SK-N-MC (cell line): Measurements from ENCODE around the gene IMMP2L.

Source experiments
- DNase-seq: peaks from one replicate; pipeline ENCODE4 v3.0.0-alpha.2; 2011; ENCODE audit warnings: low read depth, low spot score
- H3K27ac ChIP-seq: fragments of 200-600 bp; sonication (generic); 2 replicates; pipeline ENCODE4 v1.5.1; 2016; ENCODE audit warnings: mixed run types
- H3K36me3 ChIP-seq: fragments of 200-600 bp; sonication (generic); 2 replicates; pipeline ENCODE4 v1.6.1; 2017; ENCODE audit warnings: antibody characterized with exemption, low read length, mixed read lengths; ENCODE audit not compliant: insufficient read depth
- H3K4me3 ChIP-seq: fragments of 200-600 bp; sonication (generic); 2 replicates; pipeline ENCODE4 v1.5.1; 2016
- H3K9ac ChIP-seq: fragments of 200-600 bp; sonication (generic); 2 replicates; pipeline ENCODE4 v1.8.0; 2017; ENCODE audit warnings: mixed run types, mixed read lengths; ENCODE audit not compliant: insufficient read length
- H3K9me3 ChIP-seq: fragments of 200-600 bp; sonication (generic); 2 replicates; pipeline ENCODE4 v1.6.1; 2017; ENCODE audit warnings: low read depth, mild to moderate bottlenecking, antibody characterized with exemption, low read length, moderate library complexity, mixed read lengths
- EZH2 ChIP-seq: fragments of 200-600 bp; sonication (generic); IDR thresholded peaks from one replicate; pipeline ENCODE4 v1.6.1; 2017; ENCODE audit warnings: antibody characterized with exemption
- FOXP2 ChIP-seq: optimal IDR thresholded peaks from 2 replicates; pipeline ENCODE3; 2011; ENCODE audit warnings: mild to moderate bottlenecking, moderate library complexity; ENCODE audit not compliant: insufficient read depth; ENCODE audit errors: extremely low read length, control extremely low read depth
- POLR2AphosphoS5 ChIP-seq: IDR thresholded peaks from 2 replicates; pipeline ENCODE4 v1.6.1; 2012; ENCODE audit warnings: mild to moderate bottlenecking, low read depth, low read length, borderline replicate concordance

Gene IMMP2L

DNA sequence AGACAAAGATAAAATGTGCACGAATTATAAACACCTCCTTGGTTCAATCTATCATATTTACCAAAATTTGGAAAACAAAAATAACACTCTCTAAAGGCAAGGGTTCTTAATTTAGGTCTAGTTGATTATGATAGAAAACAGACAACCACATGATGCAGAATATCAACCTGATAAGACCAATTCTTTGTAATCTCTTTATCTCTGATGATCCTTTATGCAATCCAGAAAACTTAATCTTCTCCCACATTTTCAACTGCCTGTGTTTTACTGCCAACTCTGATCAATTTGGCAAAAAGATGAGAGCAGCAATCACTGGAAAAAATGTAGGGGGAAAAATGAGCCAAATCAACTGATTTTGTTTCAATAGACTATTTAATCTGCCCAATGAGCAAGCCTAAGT, 322.9 kb downstream of the IMMP2L start:
- Histone ChIP-seq H3K9me3 (no peaks in the 10 kb centered on the region), H3K4me3 (no peak overlapping the region), H3K36me3 (no peaks in the 10 kb centered on the region), H3K27ac (no peak overlapping the region), H3K9ac (no peak overlapping the region)
- TF ChIP-seq FOXP2 (no peak), POLR2AphosphoS5 (no peak), EZH2 (no peak)
- no peak for DNase-seq

DNA sequence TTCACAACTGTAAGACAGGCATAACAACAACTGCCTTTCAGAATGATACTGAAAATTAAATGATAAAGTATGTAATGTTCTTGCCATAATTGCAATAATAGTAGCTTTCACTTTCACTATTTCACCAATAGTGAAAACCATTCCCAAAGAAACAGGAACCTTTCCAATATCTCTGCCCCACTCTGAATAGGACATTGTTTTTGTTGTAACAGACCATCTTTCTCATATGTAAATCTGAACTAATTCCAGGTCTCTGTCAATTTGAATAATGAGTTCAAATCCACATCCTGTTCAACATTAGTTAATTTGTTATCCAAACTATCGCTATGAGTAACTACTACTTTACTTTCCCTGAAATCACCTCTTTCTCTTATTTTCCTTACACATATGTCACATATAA, 323.4 kb downstream of the IMMP2L start:
- DNase-seq: no peak
- H3K9ac ChIP-seq: no peak overlapping the region

DNA sequence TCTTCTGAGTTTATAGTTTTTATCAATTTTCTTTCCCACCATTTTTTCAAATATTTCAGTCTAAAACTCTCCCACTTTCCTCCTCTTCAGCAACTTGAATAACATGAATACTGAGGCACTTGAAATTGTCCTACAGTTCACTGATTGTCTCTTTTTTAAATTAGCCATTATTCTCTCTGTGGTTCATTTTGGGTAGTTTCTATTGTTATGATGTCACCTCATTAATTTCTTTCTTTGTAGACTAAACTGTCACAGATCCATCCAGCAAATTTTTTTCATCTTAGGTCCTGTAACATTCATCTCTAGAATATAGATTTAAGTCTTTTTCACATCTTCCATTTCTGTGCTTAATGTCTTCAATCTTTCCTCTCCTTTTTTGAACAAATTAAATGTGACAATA, 326.6 kb downstream of the IMMP2L start:
- H3K36me3 ChIP-seq: no peaks in the 10 kb centered on the region
- no peak overlapping the region for H3K9ac ChIP-seq
- TF ChIP-seq POLR2AphosphoS5 (no peak), EZH2 (no peak), FOXP2 (no peak)
- no peak overlapping the region for H3K27ac ChIP-seq
- no peak for DNase-seq
- H3K9me3 ChIP-seq: no peaks in the 10 kb centered on the region
- H3K4me3 ChIP-seq: no peak overlapping the region

More for the DNA sequence above, 323.4 kb downstream of the IMMP2L start:
- Histone ChIP-seq H3K27ac (no peak overlapping the region), H3K36me3 (no peaks in the 10 kb centered on the region), H3K9me3 (no peaks in the 10 kb centered on the region), H3K4me3 (no peak overlapping the region)
- TF ChIP-seq POLR2AphosphoS5: no peak
- no peak for TF ChIP-seq EZH2
- no peak for TF ChIP-seq FOXP2

DNA sequence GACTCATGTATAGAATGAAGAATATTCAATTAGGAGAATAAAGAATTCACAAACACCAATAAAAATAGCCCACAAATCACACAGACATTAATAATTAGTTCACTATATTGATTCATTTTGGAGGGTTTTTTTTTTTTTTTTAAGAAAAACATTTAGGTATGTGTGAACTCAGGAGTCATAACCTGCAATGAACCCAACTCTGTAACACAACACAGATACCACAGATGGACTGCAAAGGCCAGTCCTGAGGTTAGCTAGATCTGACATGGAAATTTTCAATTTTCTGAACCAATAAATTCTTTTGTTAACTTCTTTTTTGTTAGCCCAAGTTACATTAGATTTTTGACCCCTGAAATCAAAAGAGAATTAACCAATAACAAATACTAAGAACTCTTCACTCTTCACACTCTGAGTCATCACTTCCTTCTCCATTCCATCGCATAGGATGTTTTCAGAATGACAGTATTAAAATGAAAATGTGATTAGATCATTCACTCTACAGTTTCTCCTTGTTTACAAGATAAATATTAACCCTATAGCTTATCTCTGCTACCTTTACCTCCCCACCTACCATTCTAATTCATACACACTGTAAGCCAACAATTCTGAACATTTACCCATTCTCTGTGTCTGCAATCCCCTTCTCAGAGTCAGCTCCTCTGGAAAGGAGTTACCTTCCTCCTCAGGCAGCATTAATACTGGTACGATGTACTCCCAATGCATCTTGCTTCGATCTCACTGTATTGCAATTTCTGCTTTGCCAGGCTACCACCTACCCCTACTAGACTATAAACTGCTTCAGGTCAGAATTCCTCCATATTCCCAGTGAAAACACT, 329.8 kb downstream of the IMMP2L start:
- H3K9ac ChIP-seq: no peak overlapping the region
- H3K36me3 ChIP-seq: no peaks in the 10 kb centered on the region
- no peaks in the 10 kb centered on the region for H3K9me3 ChIP-seq
- no peak overlapping the region for H3K4me3 ChIP-seq
- no peak for DNase-seq
- H3K27ac ChIP-seq: no peak overlapping the region
- TF ChIP-seq POLR2AphosphoS5 (no peak), FOXP2 (no peak), EZH2 (no peak)

GRCh38 chr7:111229916-111230315, 332.4 kb downstream of the IMMP2L start:
- no peak overlapping the region for H3K4me3 ChIP-seq
- H3K9me3 ChIP-seq: no peaks in the 10 kb centered on the region
- no peak for DNase-seq
- TF ChIP-seq POLR2AphosphoS5 (no peak), FOXP2 (no peak), EZH2 (no peak)
- no peaks in the 10 kb centered on the region for H3K36me3 ChIP-seq
- no peak overlapping the region for H3K9ac ChIP-seq
- no peak overlapping the region for H3K27ac ChIP-seq

DNA sequence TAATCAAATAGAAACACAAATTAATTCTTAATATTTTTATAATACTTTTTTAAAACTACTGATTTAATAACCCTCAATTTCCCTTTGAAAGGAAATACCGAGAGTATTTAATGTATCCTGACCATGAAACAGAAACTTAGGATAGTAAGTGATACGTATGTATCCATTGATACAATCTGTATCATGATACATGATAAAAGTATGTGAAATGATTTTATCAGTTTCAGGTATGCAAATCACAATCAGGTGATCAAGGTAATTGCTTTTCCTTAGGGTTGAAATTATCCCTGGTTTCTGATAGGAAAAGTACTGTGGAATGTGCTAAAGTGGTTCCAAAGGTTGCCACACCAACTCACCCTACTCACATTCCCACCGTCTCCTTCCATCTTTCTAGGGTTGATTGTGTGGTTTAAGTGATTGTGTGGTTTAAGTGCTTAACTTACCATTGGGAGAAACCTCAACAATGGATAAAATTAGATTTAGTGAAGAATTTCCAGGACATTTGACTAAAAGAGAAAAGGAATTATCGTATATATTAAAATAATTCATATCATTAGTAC, 333.0 kb downstream of the IMMP2L start:
- Histone ChIP-seq H3K9me3 (no peaks in the 10 kb centered on the region), H3K27ac (no peak overlapping the region), H3K4me3 (no peak overlapping the region), H3K9ac (no peak overlapping the region), H3K36me3 (no peaks in the 10 kb centered on the region)
- TF ChIP-seq FOXP2: no peak
- TF ChIP-seq POLR2AphosphoS5: no peak
- TF ChIP-seq EZH2: no peak
- DNase-seq: no peak

GRCh38 chr7:111228437-111228836, 333.9 kb downstream of the IMMP2L start:
- Histone ChIP-seq H3K36me3 (no peaks in the 10 kb centered on the region), H3K9ac (no peak overlapping the region), H3K4me3 (no peak overlapping the region), H3K9me3 (no peaks in the 10 kb centered on the region), H3K27ac (no peak overlapping the region)
- no peak for DNase-seq
- no peak for TF ChIP-seq FOXP2
- TF ChIP-seq EZH2: no peak
- no peak for TF ChIP-seq POLR2AphosphoS5

- no peaks in the 10 kb centered on the region for H3K9me3 ChIP-seq
- H3K36me3 ChIP-seq: no peaks in the 10 kb centered on the region
- no peak for DNase-seq
Measured at GRCh38 chr7:111226800-111227199, 335.5 kb downstream of the IMMP2L start.

More at GRCh38 chr7:111226800-111227199, 335.5 kb downstream of the IMMP2L start:
- Histone ChIP-seq H3K4me3 (no peak overlapping the region), H3K9ac (no peak overlapping the region), H3K27ac (no peak overlapping the region)
- TF ChIP-seq FOXP2 (no peak), POLR2AphosphoS5 (no peak), EZH2 (no peak)
